ENCODE results near the gene GRIN3B.
"Not testable (repeated sequence)": the region's sequence is repeated elsewhere in the genome, so short reads cannot be mapped to it uniquely, and the experiment has no call there.

Gene GRIN3B

GRCh38 chr19:1020868-1021425 is 20.7 kb downstream of the GRIN3B start, which contains the start of gene TMEM259:
Gene TMEM259 (minus strand): TSS chr19:1021123. CDS start chr19:1020996, 127 bp downstream.
- ATAC-seq (ENCODE audit: low read depth) (peak; percentile 85), DNase-seq (ENCODE audit: low spot score in 2 of 2) (peak; percentile 92 to 97)
- Mint-ChIP-seq H3K36me3 (peaks cover 3% of the 10 kb centered on the region), H3K27me3 (no peaks in the 10 kb centered on the region), H3K4me1 (peaks cover 33% of the 10 kb centered on the region), H3K27ac (peak within 1 kb of the TSS; percentile 100), H3K4me3 (peak within 1 kb of the TSS; percentile 96), H3K9me3 (no peaks in the 10 kb centered on the region)

DNA sequence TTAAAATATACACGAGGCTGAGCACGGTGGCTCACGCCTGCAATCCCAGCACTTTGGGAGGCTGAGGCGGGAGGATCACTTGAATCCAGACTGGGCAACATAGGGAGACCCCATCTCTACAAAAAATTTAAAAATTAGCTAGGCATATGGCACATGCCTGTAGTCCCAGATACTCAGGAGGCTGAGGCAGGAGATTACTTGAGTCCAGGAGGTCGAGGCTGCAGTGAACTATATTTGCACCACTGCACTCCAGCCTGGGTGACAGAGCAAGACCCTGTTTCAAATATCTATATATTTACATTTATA is 23.6 kb downstream of the GRIN3B start:
- not testable (repeated sequence) for H3K36me3 Mint-ChIP-seq; ATAC-seq (ENCODE audit: low read depth); DNase-seq (ENCODE audit: low spot score in 2 of 2); H3K4me3 Mint-ChIP-seq; H3K27me3 Mint-ChIP-seq; H3K9me3 Mint-ChIP-seq; H3K27ac Mint-ChIP-seq
- H3K4me1 Mint-ChIP-seq, result peaks cover 12% of the 10 kb centered on the region

DNA sequence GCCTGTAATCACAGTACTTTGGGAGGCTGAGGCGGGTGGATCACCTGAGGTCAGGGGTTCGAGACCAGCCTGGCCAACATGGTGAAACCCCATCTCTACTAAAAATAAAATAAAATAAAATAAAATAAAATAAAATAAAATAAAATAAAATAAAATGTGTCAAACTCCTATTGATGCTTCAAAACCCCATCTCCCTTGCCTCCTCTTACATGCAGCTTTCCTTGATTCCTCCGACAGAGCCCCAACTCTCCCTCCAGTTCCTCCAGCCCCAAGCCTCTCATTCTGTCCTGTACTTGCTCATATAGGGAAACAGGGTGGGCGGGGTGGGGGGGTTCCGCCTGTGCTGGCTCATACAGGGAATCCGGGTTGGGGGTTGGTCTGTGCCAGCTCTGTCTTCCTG is 24.9 kb downstream of the GRIN3B start:
- not testable (repeated sequence) for H3K9me3 Mint-ChIP-seq; H3K27ac Mint-ChIP-seq; H3K27me3 Mint-ChIP-seq; ATAC-seq (ENCODE audit: low read depth); H3K4me3 Mint-ChIP-seq; DNase-seq (ENCODE audit: low spot score in 2 of 2); H3K36me3 Mint-ChIP-seq
- H3K4me1 Mint-ChIP-seq, result peaks cover 12% of the 10 kb centered on the region

DNA sequence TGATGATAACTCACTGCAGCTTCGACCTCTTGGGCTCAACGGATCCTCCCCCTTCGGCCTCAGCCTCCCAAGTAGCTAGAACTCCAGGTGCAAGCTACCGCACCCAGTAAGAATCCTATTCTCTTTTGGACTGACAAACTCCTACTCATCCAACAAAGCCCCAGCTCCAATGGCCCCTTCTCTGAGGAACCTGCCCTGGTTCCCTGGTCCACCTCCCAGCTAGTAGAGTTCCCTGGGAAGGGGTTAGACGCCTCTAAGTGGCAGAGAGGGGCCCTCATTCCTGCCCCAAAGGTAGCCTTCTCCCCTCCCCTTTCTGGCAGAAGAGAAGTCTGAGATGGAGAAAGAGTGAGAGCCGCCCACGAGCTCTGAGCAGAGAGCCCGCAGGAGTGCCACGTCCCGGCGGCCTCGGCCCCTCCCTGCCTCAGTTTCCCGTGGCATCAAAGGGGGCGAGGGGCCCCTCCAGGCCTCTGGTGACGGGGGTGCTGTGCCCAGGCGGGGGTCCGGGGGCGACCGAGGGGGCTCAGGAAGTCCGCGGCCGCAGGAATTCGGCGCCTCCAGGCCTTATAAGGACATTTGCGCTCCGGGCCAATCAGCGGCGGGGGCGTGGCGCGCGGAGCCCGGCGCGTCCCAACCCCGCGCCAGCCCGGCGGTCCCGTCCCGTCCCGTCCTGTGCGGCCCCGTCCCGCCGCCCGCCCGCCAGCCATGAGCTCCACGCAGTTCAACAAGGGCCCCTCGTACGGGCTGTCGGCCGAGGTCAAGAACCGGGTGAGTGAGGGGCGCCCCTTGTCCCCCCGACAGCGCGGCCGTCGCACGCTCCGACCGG is 26.0 kb downstream of the GRIN3B start, which contains the start of gene CNN2:
CNN2 (plus strand) TSS at position 649 of the 823 bp plus-strand sequence; CDS start at position 703, 54 bp downstream.
- H3K9me3 Mint-ChIP-seq, result no peaks in the 10 kb centered on the region
- H3K4me3 Mint-ChIP-seq, result peak within 1 kb of the TSS; percentile 98
- peak in 1 of 2 donors; percentile 63 for DNase-seq (ENCODE audit: low spot score in 2 of 2)
- no peaks in the 10 kb centered on the region for H3K36me3 Mint-ChIP-seq
- peak; percentile 46 for ATAC-seq (ENCODE audit: low read depth)
- H3K4me1 Mint-ChIP-seq, result peaks cover 13% of the 10 kb centered on the region
- peak within 1 kb of the TSS; percentile 90 for H3K27ac Mint-ChIP-seq
- no peaks in the 10 kb centered on the region for H3K27me3 Mint-ChIP-seq

- Mint-ChIP-seq H3K36me3 (no peaks in the 10 kb centered on the region), H3K27me3 (no peaks in the 10 kb centered on the region), H3K4me3 (peak overlapping the region; percentile 98), H3K4me1 (peaks cover 7% of the 10 kb centered on the region), H3K27ac (peak overlapping the region; percentile 90), H3K9me3 (no peaks in the 10 kb centered on the region)
- peak in 1 of 2 donors; percentile 58 for DNase-seq (ENCODE audit: low spot score in 2 of 2)
- peak; percentile 44 for ATAC-seq (ENCODE audit: low read depth)
Observed at GRCh38 chr19:1026783-1027649, 26.8 kb downstream of the GRIN3B start.

- no peak for DNase-seq (ENCODE audit: low spot score in 2 of 2)
- peak overlapping the region; percentile 90 for H3K27ac Mint-ChIP-seq
- H3K4me1 Mint-ChIP-seq, result peaks cover 7% of the 10 kb centered on the region
- H3K27me3 Mint-ChIP-seq, result no peaks in the 10 kb centered on the region
- H3K9me3 Mint-ChIP-seq, result no peaks in the 10 kb centered on the region
- peak overlapping the region; percentile 98 for H3K4me3 Mint-ChIP-seq
- peak; percentile 28 for ATAC-seq (ENCODE audit: low read depth)
- H3K36me3 Mint-ChIP-seq, result peaks cover 4% of the 10 kb centered on the region
Observed at GRCh38 chr19:1027650-1028061, 27.4 kb downstream of the GRIN3B start.

DNA sequence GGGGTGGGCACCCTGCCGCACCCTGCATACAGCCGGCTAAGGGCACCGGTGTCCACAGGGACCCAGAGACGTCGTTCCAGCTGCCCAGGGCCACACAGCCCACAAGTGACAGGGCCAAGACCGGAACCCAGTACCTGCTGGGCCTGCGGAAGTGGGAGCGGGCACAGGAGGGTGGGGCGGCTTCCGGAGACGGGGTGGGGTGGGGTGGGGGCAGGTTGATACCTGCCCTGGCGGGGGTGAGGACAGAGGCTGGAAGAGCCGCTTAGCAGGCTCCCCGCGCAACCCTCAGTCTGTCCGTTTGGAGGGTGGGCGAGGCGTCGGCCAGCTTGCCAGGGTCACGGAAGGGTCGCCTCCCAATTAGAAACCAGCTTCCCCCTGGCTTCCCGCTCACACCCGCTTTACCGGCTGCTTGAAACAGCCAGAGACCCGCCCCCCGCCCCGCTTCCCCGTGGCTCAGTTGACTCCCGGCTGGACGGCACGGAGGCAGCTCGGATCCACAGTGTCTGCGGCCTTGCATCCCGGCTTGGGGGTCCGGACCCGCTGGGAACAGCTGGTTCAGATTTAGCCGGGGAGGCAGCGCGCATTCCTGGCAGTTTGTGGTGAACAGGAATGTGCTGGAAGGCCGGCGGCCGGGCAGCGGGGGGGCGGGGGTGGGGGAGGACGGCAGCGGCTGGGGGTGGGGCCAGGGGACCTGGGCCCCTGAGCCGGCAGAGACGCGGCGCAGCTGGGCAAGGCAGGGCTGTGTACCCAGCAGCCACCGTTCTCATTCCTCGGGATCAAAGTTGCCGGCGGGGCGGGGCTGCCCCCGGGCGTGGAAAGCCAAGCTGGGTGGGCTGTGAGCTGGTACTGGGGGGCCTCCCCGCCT is 28.1 kb downstream of the GRIN3B start:
- peak overlapping the region; percentile 98 for H3K4me3 Mint-ChIP-seq
- no peaks in the 10 kb centered on the region for H3K27me3 Mint-ChIP-seq
- peak; percentile 49 for ATAC-seq (ENCODE audit: low read depth)
- peaks cover 4% of the 10 kb centered on the region for H3K36me3 Mint-ChIP-seq
- no peak for DNase-seq (ENCODE audit: low spot score in 2 of 2)
- H3K4me1 Mint-ChIP-seq, result peaks cover 8% of the 10 kb centered on the region
- no peaks in the 10 kb centered on the region for H3K9me3 Mint-ChIP-seq
- peak overlapping the region; percentile 35 for H3K27ac Mint-ChIP-seq

DNA sequence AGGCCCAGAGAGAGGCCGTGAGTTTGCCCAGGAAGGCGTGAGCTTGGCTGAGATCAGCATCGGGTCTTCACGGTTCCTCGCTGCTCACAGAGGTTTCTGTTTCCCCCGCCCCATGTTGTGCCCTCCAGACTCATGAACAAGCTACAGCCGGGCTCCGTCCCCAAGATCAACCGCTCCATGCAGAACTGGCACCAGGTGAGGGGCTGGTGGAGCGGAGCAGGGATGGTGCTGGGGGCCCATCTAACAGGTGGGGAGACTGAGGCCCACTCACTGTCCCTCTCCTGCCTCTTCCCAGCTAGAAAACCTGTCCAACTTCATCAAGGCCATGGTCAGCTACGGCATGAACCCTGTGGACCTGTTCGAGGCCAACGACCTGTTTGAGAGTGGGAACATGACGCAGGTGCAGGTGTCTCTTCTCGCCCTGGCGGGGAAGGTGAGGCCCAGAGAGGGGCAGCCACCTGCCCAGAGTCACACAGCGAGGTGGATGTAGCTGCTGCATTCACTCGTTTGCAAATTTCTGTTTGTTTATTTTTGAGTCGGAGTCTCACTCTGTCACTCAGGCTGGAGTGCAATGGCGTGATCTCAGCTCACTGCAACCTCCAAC is 32.1 kb downstream of the GRIN3B start:
- peaks cover 19% of the 10 kb centered on the region for H3K36me3 Mint-ChIP-seq
- H3K4me1 Mint-ChIP-seq, result peaks cover 22% of the 10 kb centered on the region
- H3K27me3 Mint-ChIP-seq, result no peaks in the 10 kb centered on the region
- H3K9me3 Mint-ChIP-seq, result no peaks in the 10 kb centered on the region
- ATAC-seq (ENCODE audit: low read depth) (no peak), DNase-seq (ENCODE audit: low spot score in 2 of 2) (no peak)
- H3K4me3 Mint-ChIP-seq, result no peak overlapping the region
- H3K27ac Mint-ChIP-seq, result no peak overlapping the region

- no peaks in the 10 kb centered on the region for H3K27me3 Mint-ChIP-seq
- H3K4me1 Mint-ChIP-seq, result peaks cover 39% of the 10 kb centered on the region
- DNase-seq (ENCODE audit: low spot score in 2 of 2) (no peak), ATAC-seq (ENCODE audit: low read depth) (no peak)
- peaks cover 25% of the 10 kb centered on the region for H3K36me3 Mint-ChIP-seq
- H3K27ac Mint-ChIP-seq, result peak overlapping the region; percentile 24
- H3K9me3 Mint-ChIP-seq, result no peaks in the 10 kb centered on the region
- H3K4me3 Mint-ChIP-seq, result no peak overlapping the region
Observed at GRCh38 chr19:1035998-1036621, 35.9 kb downstream of the GRIN3B start.

DNA sequence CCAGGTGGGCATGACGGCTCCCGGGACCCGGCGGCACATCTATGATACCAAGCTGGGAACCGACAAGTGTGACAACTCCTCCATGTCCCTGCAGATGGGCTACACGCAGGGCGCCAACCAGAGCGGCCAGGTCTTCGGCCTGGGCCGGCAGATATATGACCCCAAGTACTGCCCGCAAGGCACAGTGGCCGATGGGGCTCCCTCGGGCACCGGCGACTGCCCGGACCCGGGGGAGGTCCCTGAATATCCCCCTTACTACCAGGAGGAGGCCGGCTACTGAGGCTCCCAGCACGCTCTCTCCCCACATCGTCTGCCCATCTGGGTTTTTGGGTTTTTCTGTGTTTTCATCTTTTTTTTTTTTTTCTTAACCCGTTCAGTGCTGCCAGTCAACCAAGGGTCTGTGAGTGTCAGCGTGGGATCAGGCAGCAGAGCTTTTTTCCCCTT is 37.4 kb downstream of the GRIN3B start:
- Mint-ChIP-seq H3K9me3 (no peaks in the 10 kb centered on the region), H3K36me3 (peaks cover 22% of the 10 kb centered on the region), H3K4me3 (peak overlapping the region; percentile 100), H3K4me1 (peaks cover 39% of the 10 kb centered on the region), H3K27me3 (no peaks in the 10 kb centered on the region), H3K27ac (peak overlapping the region; percentile 95)
- DNase-seq (ENCODE audit: low spot score in 2 of 2), result peak in 1 of 2 donors; percentile 58
- ATAC-seq (ENCODE audit: low read depth), result peak; percentile 1

DNA sequence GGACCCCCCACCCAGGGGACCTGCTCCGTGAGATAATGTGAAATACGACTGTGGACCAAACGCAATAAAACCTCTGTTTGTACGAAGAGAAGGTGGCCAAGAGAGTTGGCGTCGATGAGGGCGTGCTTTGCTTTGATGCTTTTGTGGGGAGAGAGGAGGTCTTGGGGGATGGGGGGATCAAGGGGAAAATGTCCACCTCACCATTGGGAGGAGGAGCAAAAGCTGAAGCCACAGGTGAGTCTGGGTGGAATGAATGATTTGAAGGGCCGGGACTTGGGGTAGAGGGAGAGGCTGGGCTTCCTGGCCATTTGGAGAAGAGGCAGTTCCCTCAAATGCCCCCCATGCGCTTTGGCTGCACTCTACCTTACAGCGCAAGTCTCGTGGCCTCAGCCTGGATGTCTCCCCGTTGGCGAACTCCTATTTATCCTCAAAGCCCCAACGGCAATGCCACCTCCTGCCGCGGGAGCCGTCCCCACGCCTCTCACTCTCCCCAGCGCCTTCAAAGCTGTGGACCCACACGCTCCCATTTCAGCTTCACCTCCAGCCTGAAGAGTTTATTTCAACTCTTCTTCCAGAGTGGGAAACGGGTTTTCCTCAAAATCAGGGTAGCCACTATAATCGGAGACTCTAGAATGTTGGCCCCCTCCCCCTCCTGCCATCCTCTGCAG is 38.9 kb downstream of the GRIN3B start:
- Mint-ChIP-seq H3K4me3 (peak overlapping the region; percentile 100), H3K4me1 (peaks cover 36% of the 10 kb centered on the region), H3K27me3 (no peaks in the 10 kb centered on the region), H3K27ac (peak overlapping the region; percentile 95), H3K9me3 (no peaks in the 10 kb centered on the region), H3K36me3 (peaks cover 21% of the 10 kb centered on the region)
- ATAC-seq (ENCODE audit: low read depth) (no peak), DNase-seq (ENCODE audit: low spot score in 2 of 2) (no peak)

All from memory B cell (primary cell).